Esophagus (tissue), 2 donors: ENCODE measurements around the gene HSPB1. TPM values are rescaled to one million over a fixed set of nuclear protein-coding genes. Genes with fewer than 3 reads are reported as not detected.

Source experiments
- H3K27ac ChIP-seq, 2 donors: one replicate each; pipeline ENCODE4 v1.5.1; 2013; ENCODE audit warnings: low read depth in 2 of 2, mild to moderate bottlenecking in 2 of 2, inconsistent platforms in 1 of 2, low read length in 1 of 2, moderate library complexity in 1 of 2
- H3K27me3 ChIP-seq, 2 donors: one replicate each; pipeline ENCODE4 v1.6.1; 2013; ENCODE audit warnings: low read length in 2 of 2, control low read depth in 1 of 2, mild to moderate bottlenecking in 1 of 2; ENCODE audit not compliant: insufficient read depth in 2 of 2, control insufficient read depth in 1 of 2
- H3K36me3 ChIP-seq, 2 donors: one replicate each; pipeline ENCODE4 v1.6.1; 2013; ENCODE audit warnings: low read length in 1 of 2; ENCODE audit not compliant: control insufficient read depth in 2 of 2, insufficient read depth in 2 of 2
- H3K4me1 ChIP-seq, 2 donors: one replicate each; pipeline ENCODE4 v1.6.1; 2013; ENCODE audit warnings: low read length in 1 of 2; ENCODE audit not compliant: control insufficient read depth in 2 of 2, insufficient read depth in 2 of 2
- H3K4me3 ChIP-seq, 2 donors: one replicate each; pipeline ENCODE4 v1.5.1; 2013; ENCODE audit warnings: low read length in 2 of 2, mild to moderate bottlenecking in 2 of 2, low read depth in 1 of 2, moderate library complexity in 1 of 2
- H3K9me3 ChIP-seq, 2 donors: one replicate each; pipeline ENCODE4 v1.6.1; 2013; ENCODE audit warnings: mild to moderate bottlenecking in 2 of 2, low read depth in 1 of 2, low read length in 1 of 2, moderate library complexity in 1 of 2; ENCODE audit not compliant: control insufficient read depth in 2 of 2, insufficient read depth in 1 of 2
- WGBS, 2 donors: extraction: QIAGEN DNeasy Blood & Tissue Kit; methylation state at CpG; one replicate each; pipeline ENCODE4 v1.1.7; 2013; 5-methylcytosine and 5-hydroxymethylcytosine counted together
- polyA plus RNA-seq, 2 donors: library from polyadenylated mRNA; stranded (reverse); fragments of 200-250 nt; gene quantifications; one replicate each; pipeline ENCODE4 v1.2.3, GENCODE V29; 2013
- donor health status: healthy with polysubstance abuse.
- donor health status: Bipolar disorder and iron deficiency.

HSPB1 gene
- polyA plus RNA-seq, 2 donors: 4,444 to 4,845 TPM

DNA sequence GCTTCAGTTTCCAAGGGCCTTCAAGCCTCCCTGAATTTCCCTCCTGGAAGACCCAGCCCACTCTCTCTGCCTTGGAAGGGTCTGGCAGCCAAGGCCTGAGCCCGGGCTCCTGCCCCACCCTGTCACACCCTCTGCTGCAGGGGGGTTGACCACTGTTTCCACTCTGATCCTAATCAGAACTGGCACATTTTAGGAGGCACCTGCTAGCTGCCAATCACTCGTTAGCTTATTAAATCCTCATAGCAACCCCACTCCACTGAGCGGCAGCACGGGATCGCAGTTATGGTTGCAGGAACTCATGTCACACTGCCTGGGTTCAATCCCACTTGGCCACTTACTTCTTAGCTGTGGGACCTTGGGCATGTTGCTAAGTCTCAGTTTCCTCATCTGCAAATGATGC lies 12.9 kb downstream of the HSPB1 start:
- WGBS, 2 donors: 60 to 69% methylated on average over 5 of the region's 5 CpGs
- peaks cover 0 to 4% of the 10 kb centered on the region in 2 donors for H3K4me1 ChIP-seq
- H3K36me3 ChIP-seq: no peaks in the 10 kb centered on the region
- no peak overlapping the region for H3K27ac ChIP-seq
- no peaks in the 10 kb centered on the region for H3K9me3 ChIP-seq
- H3K4me3 ChIP-seq: no peak overlapping the region
- H3K27me3 ChIP-seq: no peaks in the 10 kb centered on the region

DNA sequence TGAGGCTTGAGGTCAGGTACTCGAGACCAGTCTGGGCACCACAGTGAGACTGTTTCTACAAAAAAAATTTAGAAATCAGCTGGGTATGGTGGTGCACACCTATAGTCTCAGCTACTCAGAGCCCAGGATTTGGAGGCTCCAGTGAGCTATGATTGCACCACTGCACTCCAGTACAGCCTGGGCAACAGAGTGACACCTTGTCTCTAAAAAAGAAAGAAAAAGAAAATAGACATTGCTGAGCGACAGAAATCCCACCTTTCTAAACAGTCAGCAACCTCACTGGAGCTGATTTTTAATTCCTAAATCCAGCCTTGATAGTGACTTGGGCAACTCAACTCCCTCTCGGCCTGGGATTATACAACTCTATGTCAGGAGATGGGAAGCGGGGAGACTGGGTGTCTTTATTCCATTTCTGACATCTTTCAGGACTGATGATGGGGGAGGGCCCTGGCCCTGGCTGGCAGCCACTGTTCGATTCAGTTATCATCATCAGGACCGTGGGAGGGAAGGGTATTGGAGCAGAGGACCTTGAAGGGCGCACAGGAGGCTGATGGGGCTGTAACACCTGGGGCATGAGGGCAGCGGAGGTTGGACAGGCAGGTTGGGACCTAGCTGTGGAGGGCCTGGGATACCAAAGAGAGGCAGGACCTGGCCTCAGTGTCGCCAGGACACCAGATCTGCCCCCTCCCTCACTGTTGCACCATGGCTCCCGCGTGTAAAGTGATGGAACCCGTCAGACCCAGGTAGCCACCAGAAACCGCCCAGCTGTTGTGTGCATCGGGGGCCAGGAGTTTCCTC lies 14.7 kb downstream of the HSPB1 start:
- peak overlapping the region; percentile 98 for H3K27ac ChIP-seq
- H3K4me3 ChIP-seq: peak overlapping the region; percentile 58 to 74
- no peaks in the 10 kb centered on the region for H3K9me3 ChIP-seq
- peaks cover 0 to 4% of the 10 kb centered on the region in 2 donors for H3K4me1 ChIP-seq
- 42 to 48% methylated on average over 14 of the region's 14 CpGs for WGBS, 2 donors
- no peaks in the 10 kb centered on the region for H3K27me3 ChIP-seq
- H3K36me3 ChIP-seq: no peaks in the 10 kb centered on the region

DNA sequence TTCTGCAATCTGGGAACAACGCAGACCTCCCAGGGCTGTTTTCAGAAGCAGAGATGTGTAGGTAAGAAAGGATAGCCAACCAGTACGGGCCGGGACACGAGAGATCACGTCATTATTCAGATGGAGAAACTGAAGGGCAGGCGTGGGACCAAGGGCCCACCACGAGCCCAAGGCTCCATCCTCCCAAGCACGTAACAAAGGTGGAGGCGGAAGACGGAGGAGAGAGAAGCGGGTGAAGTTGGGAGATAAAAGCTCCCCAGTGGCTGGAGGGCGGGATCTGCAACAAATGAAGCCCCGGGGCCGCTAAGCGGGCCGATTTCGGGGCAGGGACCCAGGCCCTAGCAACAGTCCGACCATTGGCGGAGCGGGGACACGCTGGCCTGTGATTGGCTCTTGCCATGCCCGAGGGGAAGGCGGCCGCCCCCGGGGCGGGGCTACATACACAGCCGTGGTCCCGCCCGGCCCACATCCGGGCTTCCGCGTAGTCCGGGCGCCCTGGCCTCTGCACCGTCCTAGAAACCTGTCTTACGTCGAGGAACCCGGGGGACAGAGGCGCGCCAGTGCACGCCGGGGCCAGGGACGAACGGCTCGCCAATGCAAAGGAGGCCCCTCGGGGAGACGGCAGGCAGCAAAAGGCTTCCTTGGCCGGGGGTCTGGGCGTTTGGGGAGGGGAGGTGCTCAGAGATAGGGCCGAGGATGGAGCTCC lies 15.5 kb downstream of the HSPB1 start:
- Histone ChIP-seq H3K27me3 (no peaks in the 10 kb centered on the region), H3K9me3 (no peaks in the 10 kb centered on the region), H3K27ac (peak overlapping the region; percentile 98), H3K4me1 (peaks cover 0 to 4% of the 10 kb centered on the region in 2 donors), H3K36me3 (no peaks in the 10 kb centered on the region), H3K4me3 (peak overlapping the region; percentile 58 to 74)
- WGBS, 2 donors: 0% methylated on average over 48 to 50 of the region's 50 CpGs

DNA sequence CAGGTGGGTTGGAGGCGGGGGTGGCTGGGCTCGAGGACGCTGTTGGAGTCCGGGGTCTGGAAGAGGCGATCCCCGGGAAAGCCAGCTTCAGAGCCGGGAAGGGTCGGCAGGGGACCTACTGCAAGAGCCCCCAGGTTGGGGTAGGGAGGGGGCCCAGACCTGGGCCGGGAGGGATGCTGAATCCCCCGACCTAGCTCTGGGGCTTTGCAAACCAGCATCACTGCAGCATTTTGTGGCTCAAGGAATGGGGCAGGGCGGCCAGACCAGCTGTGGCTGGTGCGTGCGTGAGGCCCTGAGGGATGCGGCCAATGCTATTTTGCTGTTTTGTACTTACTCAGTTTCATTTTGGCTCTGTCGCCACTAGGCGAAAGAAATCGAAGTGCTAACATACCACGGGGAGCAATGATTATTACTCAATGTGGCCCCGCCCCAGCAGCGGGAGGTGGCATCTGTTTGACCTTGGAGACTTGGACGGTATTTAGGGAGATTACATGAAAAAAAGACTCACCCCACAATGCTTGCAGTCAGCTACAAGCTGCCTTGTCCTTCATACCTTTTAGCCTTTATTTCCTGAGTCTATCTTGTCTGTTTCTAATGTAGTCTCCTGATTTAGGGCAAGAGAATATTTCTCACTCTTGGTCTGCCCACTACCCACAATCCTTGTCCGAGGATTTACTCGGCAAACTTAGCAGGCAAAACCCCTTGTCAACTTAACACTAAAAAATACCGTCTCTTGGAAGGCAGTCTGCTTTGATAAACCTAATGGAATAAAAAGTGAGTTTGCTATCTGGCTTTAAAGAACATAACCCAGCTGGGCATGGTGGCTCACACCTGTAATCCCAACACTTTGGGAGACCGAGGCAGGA lies 16.2 kb downstream of the HSPB1 start:
- H3K4me3 ChIP-seq: peak overlapping the region; percentile 58 to 74
- WGBS, 2 donors: 4 to 5% methylated on average over 25 of the region's 25 CpGs
- H3K9me3 ChIP-seq: no peaks in the 10 kb centered on the region
- no peaks in the 10 kb centered on the region for H3K36me3 ChIP-seq
- H3K4me1 ChIP-seq: peaks cover 0 to 4% of the 10 kb centered on the region in 2 donors
- no peaks in the 10 kb centered on the region for H3K27me3 ChIP-seq
- peak overlapping the region; percentile 98 for H3K27ac ChIP-seq

DNA sequence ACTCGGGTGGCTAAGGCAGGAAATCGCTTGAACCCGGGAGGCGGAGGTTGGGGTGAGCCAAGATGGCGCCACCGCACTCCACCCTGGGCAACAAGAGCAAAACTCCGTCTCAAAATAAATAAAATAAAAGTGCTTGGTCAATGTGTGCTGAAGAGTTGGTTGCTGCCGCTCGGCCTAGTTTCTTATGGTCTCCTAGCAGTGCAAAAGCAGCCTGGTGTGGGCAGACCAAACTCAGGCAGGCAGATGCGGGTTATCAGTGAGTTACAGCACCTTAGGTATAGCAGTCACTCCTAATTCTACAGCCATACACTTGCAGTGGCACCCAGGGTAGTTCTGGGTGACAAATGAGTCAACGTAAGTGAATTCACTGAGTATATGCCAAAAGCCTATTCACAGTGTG lies 22.6 kb downstream of the HSPB1 start:
- Histone ChIP-seq H3K27ac (no peak overlapping the region), H3K4me3 (no peak overlapping the region), H3K36me3 (peaks cover 15 to 18% of the 10 kb centered on the region in 2 donors), H3K4me1 (no peaks in the 10 kb centered on the region), H3K27me3 (no peaks in the 10 kb centered on the region), H3K9me3 (no peaks in the 10 kb centered on the region)
- whole genome bisulfite sequencing, 2 donors: 95 to 96% methylated on average over 11 of the region's 11 CpGs

DNA sequence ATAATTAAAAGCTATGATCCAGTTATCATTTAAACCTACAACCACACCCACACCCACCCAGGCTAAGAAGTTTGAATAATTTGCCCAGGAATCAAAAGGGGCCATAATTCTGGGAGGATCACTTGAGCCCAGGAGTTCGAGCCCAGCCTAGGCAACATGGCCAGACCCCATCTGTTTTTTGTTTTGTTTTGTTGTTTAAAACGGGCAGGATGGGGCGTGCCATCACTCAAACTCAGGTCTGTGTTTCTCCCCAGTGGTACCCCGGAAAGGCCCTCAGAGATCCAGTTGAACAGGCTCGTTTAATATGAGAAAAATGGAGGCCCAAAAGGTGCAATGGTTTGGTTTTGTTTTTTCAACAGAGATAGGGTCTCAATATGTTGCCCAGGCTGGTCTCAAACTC lies 23.3 kb downstream of the HSPB1 start:
- H3K4me1 ChIP-seq: no peaks in the 10 kb centered on the region
- no peaks in the 10 kb centered on the region for H3K27me3 ChIP-seq
- H3K9me3 ChIP-seq: no peaks in the 10 kb centered on the region
- 84 to 87% methylated on average over 5 of the region's 5 CpGs for WGBS, 2 donors
- H3K27ac ChIP-seq: no peak overlapping the region
- peaks cover 16 to 20% of the 10 kb centered on the region in 2 donors for H3K36me3 ChIP-seq
- no peak overlapping the region for H3K4me3 ChIP-seq

DNA sequence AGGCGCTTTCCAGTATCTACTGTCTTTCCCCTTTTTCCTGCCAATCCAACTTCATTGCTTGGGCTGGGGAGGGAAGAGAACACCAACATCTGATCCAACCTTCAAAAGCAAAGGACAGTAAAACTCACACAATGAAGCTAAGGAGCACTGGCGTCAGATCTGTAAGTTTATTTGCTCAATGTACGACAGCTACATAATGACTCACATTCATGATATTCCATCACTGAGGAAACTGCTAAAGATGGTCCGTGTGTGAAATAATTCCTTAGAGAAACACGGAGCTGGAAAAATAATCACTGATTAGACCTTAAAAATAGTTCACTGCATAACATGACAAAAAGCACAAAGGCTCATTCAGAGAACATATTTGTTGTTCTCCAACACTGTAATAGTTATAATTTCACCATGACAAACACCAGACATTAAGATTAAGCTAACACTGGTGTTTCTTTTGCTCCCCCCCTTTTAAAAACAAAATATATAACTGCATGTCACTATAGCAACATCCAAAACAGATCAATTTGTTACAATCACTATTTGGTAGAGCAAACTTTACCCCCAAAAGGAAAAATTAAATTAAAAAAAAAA lies 24.3 kb downstream of the HSPB1 start:
- Histone ChIP-seq H3K27me3 (no peaks in the 10 kb centered on the region), H3K4me1 (no peaks in the 10 kb centered on the region), H3K36me3 (peaks cover 16 to 20% of the 10 kb centered on the region in 2 donors), H3K27ac (no peak overlapping the region), H3K9me3 (no peaks in the 10 kb centered on the region), H3K4me3 (no peak overlapping the region)
- 55 to 63% methylated on average over 5 of the region's 5 CpGs for WGBS, 2 donors

DNA sequence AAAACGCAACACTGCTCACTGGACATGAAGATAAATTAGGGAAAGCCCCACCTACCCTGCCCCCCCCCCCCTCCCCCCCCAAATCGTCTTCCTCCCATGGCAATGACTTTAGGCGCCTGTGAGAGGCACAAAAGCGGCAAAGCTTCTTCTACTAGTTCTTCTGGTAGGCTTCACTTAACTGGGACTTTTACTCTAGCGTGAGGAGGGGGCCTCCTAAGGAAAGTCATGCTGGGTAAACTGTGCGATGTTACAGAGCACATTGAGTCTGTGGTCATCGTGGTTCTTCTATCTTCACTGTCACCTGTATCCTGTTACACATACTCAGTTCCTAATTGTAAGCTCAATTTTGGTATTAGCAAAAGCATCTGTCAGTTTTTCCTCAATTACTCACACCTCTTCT lies 25.1 kb downstream of the HSPB1 start:
- Histone ChIP-seq H3K9me3 (no peaks in the 10 kb centered on the region), H3K27ac (no peak overlapping the region), H3K27me3 (no peaks in the 10 kb centered on the region), H3K4me3 (no peak overlapping the region), H3K36me3 (peaks cover 16 to 23% of the 10 kb centered on the region in 2 donors), H3K4me1 (no peaks in the 10 kb centered on the region)
- 43 to 48% methylated on average over 7 of the region's 7 CpGs for WGBS, 2 donors

DNA sequence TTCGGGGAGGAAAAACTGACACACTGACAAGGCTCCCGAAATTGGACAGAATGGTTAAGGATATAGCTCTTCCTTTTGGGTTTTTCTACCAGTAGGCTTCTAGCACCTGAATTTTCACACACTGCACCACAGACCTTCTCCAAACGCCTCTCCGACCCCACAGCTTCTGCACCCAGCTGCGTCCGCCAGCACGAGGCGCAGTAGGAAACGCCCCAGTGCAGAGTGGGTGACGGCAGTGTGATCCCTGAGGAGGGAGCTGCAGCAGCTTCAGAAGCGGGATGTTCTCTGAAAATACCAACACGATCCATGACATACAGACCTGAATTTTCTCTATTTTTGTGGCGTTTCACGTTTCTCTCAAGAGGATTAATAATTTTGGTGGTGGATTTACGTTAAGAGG lies 25.9 kb downstream of the HSPB1 start:
- no peaks in the 10 kb centered on the region for H3K4me1 ChIP-seq
- no peak overlapping the region for H3K27ac ChIP-seq
- H3K9me3 ChIP-seq: no peaks in the 10 kb centered on the region
- no peak overlapping the region for H3K4me3 ChIP-seq
- H3K27me3 ChIP-seq: no peaks in the 10 kb centered on the region
- 80 to 82% methylated on average over 15 of the region's 15 CpGs for WGBS, 2 donors
- peaks cover 16 to 23% of the 10 kb centered on the region in 2 donors for H3K36me3 ChIP-seq
